Breast epithelium (tissue), 4 donors: ENCODE results near the gene KRTAP10-9. TPM values are rescaled to one million over a fixed set of nuclear protein-coding genes. Genes with fewer than 3 reads are reported as not detected.

ENCODE experiments used
- DNase-seq, 2 donors: peaks; one replicate each; pipeline ENCODE4 v3.0.0-alpha.2; 2019; ENCODE audit warnings: low spot score in 2 of 2
- H3K27ac ChIP-seq, 2 donors: fragments of 200-600 bp; sonication (generic) in 1 of 2; one replicate each; pipeline ENCODE4 v1.5.1; 2016 to 2019; ENCODE audit warnings: mild to moderate bottlenecking in 1 of 2
- H3K27me3 ChIP-seq, 2 donors: fragments of 200-600 bp; sonication (generic) in 1 of 2; one replicate each; pipeline versions ENCODE4 v1.5.1 to v1.6.0; 2017 to 2019; ENCODE audit warnings: control low read depth in 1 of 2, mild to moderate bottlenecking in 1 of 2
- H3K36me3 ChIP-seq: fragments of 200-600 bp; one replicate; pipeline ENCODE4 v1.5.1; 2019
- H3K4me1 ChIP-seq, 2 donors: fragments of 200-600 bp; sonication (generic); one replicate each; pipeline ENCODE4 v1.5.1; 2016 to 2019; ENCODE audit warnings: control low read depth in 1 of 2
- H3K4me3 ChIP-seq, 3 donors: fragments of 200-600 bp; sonication (generic); 1 replicate in 2 of 3; 2 replicates in 1 of 3; pipeline ENCODE4 v1.5.1; 2016 to 2019; ENCODE audit warnings: mild to moderate bottlenecking in 3 of 3, moderate library complexity in 2 of 3
- H3K9me3 ChIP-seq, 2 donors: fragments of 200-600 bp; sonication (generic) in 1 of 2; one replicate each; pipeline ENCODE4 v1.5.1; 2016 to 2019; ENCODE audit warnings: control low read depth in 1 of 2
- CTCF ChIP-seq, 3 donors: fragments of 450-650 bp; IDR thresholded peaks; one replicate each; pipeline ENCODE4 v1.5.1; 2016 to 2017; ENCODE audit warnings: antibody characterized with exemption in 3 of 3, mild to moderate bottlenecking in 3 of 3, moderate library complexity in 3 of 3
- POLR2A ChIP-seq: fragments of 450-650 bp; IDR thresholded peaks from one replicate; pipeline ENCODE4 v1.6.1; 2016; ENCODE audit warnings: antibody characterized with exemption, mild to moderate bottlenecking, moderate library complexity
- POLR2AphosphoS5 ChIP-seq, 3 donors: sonication (generic); formaldehyde crosslinking; IDR thresholded peaks; one replicate each; pipeline ENCODE4 v1.6.1; 2017; ENCODE audit warnings: antibody characterized with exemption in 3 of 3
- intact Hi-C: fragments of 100-400 bp; cut with DNase I; formaldehyde crosslinking; loops from one replicate; pipeline ENCODE4 v1.15.1; 2023; ENCODE audit warnings: low total_unique reads
- total RNA-seq, 3 donors: library from RNA; depleted of rRNA; stranded (reverse); fragments of >200 nt; gene quantifications; one replicate each; pipeline ENCODE4 v1.1.0, GENCODE V29; 2016

KRTAP10-9 gene
- total RNA-seq, 3 donors from 2014 or later, result not detected

- intact Hi-C loops, result no loop called here
- no peak for DNase-seq
- TF ChIP-seq POLR2A, result no peak
- TF ChIP-seq CTCF (IDR thresholded peaks at IDR 0.05), result no peak
- TF ChIP-seq POLR2AphosphoS5 (IDR thresholded peaks at IDR 0.05), result no peak
Observed at GRCh38 chr21:44664691-44665090, 37.8 kb downstream of the KRTAP10-9 start.

GRCh38 chr21:44666401-44667320 is 39.8 kb downstream of the KRTAP10-9 start, which contains the start of gene KRTAP12-2:
Gene KRTAP12-2, minus strand, starts transcription at chr21:44666927. Its CDS starts 41 bp downstream, at chr21:44666886.
- H3K27ac ChIP-seq, result no peak within 1 kb of the TSS
- H3K27me3 ChIP-seq, result no peaks in the 10 kb centered on the region
- TF ChIP-seq POLR2AphosphoS5 (IDR thresholded peaks at IDR 0.05), result no peak
- TF ChIP-seq CTCF (IDR thresholded peaks at IDR 0.05), result no peak
- no peak for TF ChIP-seq POLR2A
- peaks cover 9 to 15% of the 10 kb centered on the region in 2 donors for H3K9me3 ChIP-seq
- DNase-seq, result no peak
- intact Hi-C loops, result no loop called here
- no peaks in the 10 kb centered on the region for H3K4me1 ChIP-seq
- H3K36me3 ChIP-seq, result no peaks in the 10 kb centered on the region
- H3K4me3 ChIP-seq, result no peak within 1 kb of the TSS

More at GRCh38 chr21:44664691-44665090, 37.8 kb downstream of the KRTAP10-9 start:
- Histone ChIP-seq H3K27me3 (no peaks in the 10 kb centered on the region), H3K4me3 (no peak overlapping the region), H3K9me3 (no peaks in the 10 kb centered on the region), H3K36me3 (no peaks in the 10 kb centered on the region), H3K4me1 (no peaks in the 10 kb centered on the region), H3K27ac (no peak overlapping the region)

- Histone ChIP-seq H3K4me3 (no peak overlapping the region), H3K36me3 (no peaks in the 10 kb centered on the region), H3K27ac (no peak overlapping the region), H3K27me3 (no peaks in the 10 kb centered on the region), H3K4me1 (no peaks in the 10 kb centered on the region), H3K9me3 (peaks cover 15 to 23% of the 10 kb centered on the region in 2 donors)
- TF ChIP-seq CTCF (IDR thresholded peaks at IDR 0.05), result no peak
- TF ChIP-seq POLR2AphosphoS5 (IDR thresholded peaks at IDR 0.05), result no peak
- no peak for TF ChIP-seq POLR2A
- intact Hi-C loops, result no loop called here
- DNase-seq, result no peak
Observed at GRCh38 chr21:44667612-44668011, 40.7 kb downstream of the KRTAP10-9 start.

GRCh38 chr21:44670642-44671432 is 43.9 kb downstream of the KRTAP10-9 start:
- DNase-seq, result no peak
- H3K27ac ChIP-seq, result no peak overlapping the region
- no peaks in the 10 kb centered on the region for H3K4me1 ChIP-seq
- peaks cover 18 to 31% of the 10 kb centered on the region in 2 donors for H3K9me3 ChIP-seq
- no peak for TF ChIP-seq POLR2A
- no peak for TF ChIP-seq CTCF (IDR thresholded peaks at IDR 0.05)
- no peak for TF ChIP-seq POLR2AphosphoS5 (IDR thresholded peaks at IDR 0.05)
- no peaks in the 10 kb centered on the region for H3K36me3 ChIP-seq
- no peak overlapping the region for H3K4me3 ChIP-seq
- intact Hi-C loops, result loop anchor here (10.0 kb wide), 1 partner anchor 146 kb away; no protein-coding TSS in a partner anchor
- H3K27me3 ChIP-seq, result no peaks in the 10 kb centered on the region
